Measurements from ENCODE around the gene CPA2.
"Not testable (repeated sequence)": the region's sequence is repeated elsewhere in the genome, so short reads cannot be mapped to it uniquely, and the experiment has no call there.

Gene CPA2

GRCh38 chr7:130309986-130310385, 43.3 kb downstream of the CPA2 start:
- no CpG with 5 or more reads among the region's 6 CpGs for WGBS (ENCODE audit: insufficient coverage, insufficient read length)
- Histone ChIP-seq H3K36me3 (ENCODE audit: control insufficient read depth, insufficient read depth, low read length) (no peaks in the 10 kb centered on the region), H3K9me3 (ENCODE audit: control insufficient read depth, insufficient read depth, low read length) (no peaks in the 10 kb centered on the region; the same call in 1 of the 2 replicates), H3K4me3 (ENCODE audit: low read length) (no peak overlapping the region), H3K4me1 (ENCODE audit: control insufficient read depth, insufficient read depth, low read length) (no peaks in the 10 kb centered on the region), H3K27ac (ENCODE audit: low read length) (no peak overlapping the region), H3K27me3 (ENCODE audit: control insufficient read depth, insufficient read depth, low read length) (no peaks in the 10 kb centered on the region)
- no peak for DNase-seq (ENCODE audit: low read depth, low spot score)

GRCh38 chr7:130314305-130314704, 47.6 kb downstream of the CPA2 start:
- Histone ChIP-seq H3K36me3 (ENCODE audit: control insufficient read depth, insufficient read depth, low read length) (no peaks in the 10 kb centered on the region), H3K9me3 (ENCODE audit: control insufficient read depth, insufficient read depth, low read length) (no peaks in the 10 kb centered on the region; the same call in 1 of the 2 replicates), H3K27me3 (ENCODE audit: control insufficient read depth, insufficient read depth, low read length) (no peaks in the 10 kb centered on the region), H3K4me1 (ENCODE audit: control insufficient read depth, insufficient read depth, low read length) (no peaks in the 10 kb centered on the region), H3K27ac (ENCODE audit: low read length) (no peak overlapping the region), H3K4me3 (ENCODE audit: low read length) (no peak overlapping the region)
- DNase-seq (ENCODE audit: low read depth, low spot score), result no peak
- WGBS (ENCODE audit: insufficient coverage, insufficient read length), result 100% methylated on average over 1 of the region's 6 CpGs

GRCh38 chr7:130319541-130319940, 52.9 kb downstream of the CPA2 start:
- H3K27me3 ChIP-seq (ENCODE audit: control insufficient read depth, insufficient read depth, low read length), result no peaks in the 10 kb centered on the region
- H3K9me3 ChIP-seq (ENCODE audit: control insufficient read depth, insufficient read depth, low read length), result no peaks in the 10 kb centered on the region

GRCh38 chr7:130321542-130322229, 55.0 kb downstream of the CPA2 start:
- not testable (repeated sequence) for DNase-seq (ENCODE audit: low read depth, low spot score); H3K27me3 ChIP-seq (ENCODE audit: control insufficient read depth, insufficient read depth, low read length); H3K4me3 ChIP-seq (ENCODE audit: low read length); H3K9me3 ChIP-seq (ENCODE audit: control insufficient read depth, insufficient read depth, low read length); H3K27ac ChIP-seq (ENCODE audit: low read length); H3K36me3 ChIP-seq (ENCODE audit: control insufficient read depth, insufficient read depth, low read length); H3K4me1 ChIP-seq (ENCODE audit: control insufficient read depth, insufficient read depth, low read length)
- no CpG with 5 or more reads among the region's 3 CpGs for WGBS (ENCODE audit: insufficient coverage, insufficient read length)

More at GRCh38 chr7:130319541-130319940, 52.9 kb downstream of the CPA2 start:
- Histone ChIP-seq H3K27ac (ENCODE audit: low read length) (no peak overlapping the region), H3K4me1 (ENCODE audit: control insufficient read depth, insufficient read depth, low read length) (no peaks in the 10 kb centered on the region; the same call in 1 of the 2 replicates), H3K36me3 (ENCODE audit: control insufficient read depth, insufficient read depth, low read length) (no peaks in the 10 kb centered on the region), H3K4me3 (ENCODE audit: low read length) (no peak overlapping the region)
- no CpG with 5 or more reads among the region's 1 CpG for WGBS (ENCODE audit: insufficient coverage, insufficient read length)
- DNase-seq (ENCODE audit: low read depth, low spot score), result no peak

- Histone ChIP-seq H3K4me1 (ENCODE audit: control insufficient read depth, insufficient read depth, low read length) (no peaks in the 10 kb centered on the region; the same call in 1 of the 2 replicates), H3K4me3 (ENCODE audit: low read length) (no peak overlapping the region), H3K9me3 (ENCODE audit: control insufficient read depth, insufficient read depth, low read length) (no peaks in the 10 kb centered on the region), H3K27ac (ENCODE audit: low read length) (no peak overlapping the region), H3K27me3 (ENCODE audit: control insufficient read depth, insufficient read depth, low read length) (no peaks in the 10 kb centered on the region), H3K36me3 (ENCODE audit: control insufficient read depth, insufficient read depth, low read length) (no peaks in the 10 kb centered on the region)
- no CpG with 5 or more reads among the region's 7 CpGs for WGBS (ENCODE audit: insufficient coverage, insufficient read length)
- no peak for DNase-seq (ENCODE audit: low read depth, low spot score)
These were observed 56.0 kb downstream of the CPA2 start for GRCh38 chr7:130322615-130323014.

GRCh38 chr7:130324306-130324943, 57.8 kb downstream of the CPA2 start:
- no peak overlapping the region for H3K27ac ChIP-seq (ENCODE audit: low read length)

GRCh38 chr7:130329681-130330080, 63.0 kb downstream of the CPA2 start:
- WGBS (ENCODE audit: insufficient coverage, insufficient read length), result no CpG with 5 or more reads among the region's 3 CpGs
- H3K4me1 ChIP-seq (ENCODE audit: control insufficient read depth, insufficient read depth, low read length), result no peaks in the 10 kb centered on the region
- H3K36me3 ChIP-seq (ENCODE audit: control insufficient read depth, insufficient read depth, low read length), result no peaks in the 10 kb centered on the region
- no peaks in the 10 kb centered on the region for H3K27me3 ChIP-seq (ENCODE audit: control insufficient read depth, insufficient read depth, low read length)
- H3K4me3 ChIP-seq (ENCODE audit: low read length), result no peak overlapping the region
- no peak overlapping the region for H3K27ac ChIP-seq (ENCODE audit: low read length)
- no peak for DNase-seq (ENCODE audit: low read depth, low spot score)
- no peaks in the 10 kb centered on the region for H3K9me3 ChIP-seq (ENCODE audit: control insufficient read depth, insufficient read depth, low read length)

More at GRCh38 chr7:130324306-130324943, 57.8 kb downstream of the CPA2 start:
- DNase-seq (ENCODE audit: low read depth, low spot score), result no peak
- WGBS (ENCODE audit: insufficient coverage, insufficient read length), result no CpG with 5 or more reads among the region's 10 CpGs
- H3K36me3 ChIP-seq (ENCODE audit: control insufficient read depth, insufficient read depth, low read length), result no peaks in the 10 kb centered on the region
- no peaks in the 10 kb centered on the region; the same call in 1 of the 2 replicates for H3K4me1 ChIP-seq (ENCODE audit: control insufficient read depth, insufficient read depth, low read length)
- no peak overlapping the region for H3K4me3 ChIP-seq (ENCODE audit: low read length)
- H3K27me3 ChIP-seq (ENCODE audit: control insufficient read depth, insufficient read depth, low read length), result no peaks in the 10 kb centered on the region
- H3K9me3 ChIP-seq (ENCODE audit: control insufficient read depth, insufficient read depth, low read length), result no peaks in the 10 kb centered on the region

- no peaks in the 10 kb centered on the region for H3K36me3 ChIP-seq (ENCODE audit: control insufficient read depth, insufficient read depth, low read length)
- no peak overlapping the region for H3K27ac ChIP-seq (ENCODE audit: low read length)
- no CpG with 5 or more reads among the region's 4 CpGs for WGBS (ENCODE audit: insufficient coverage, insufficient read length)
- DNase-seq (ENCODE audit: low read depth, low spot score), result no peak
- H3K9me3 ChIP-seq (ENCODE audit: control insufficient read depth, insufficient read depth, low read length), result no peaks in the 10 kb centered on the region
- H3K4me1 ChIP-seq (ENCODE audit: control insufficient read depth, insufficient read depth, low read length), result no peaks in the 10 kb centered on the region
- no peak overlapping the region for H3K4me3 ChIP-seq (ENCODE audit: low read length)
- no peaks in the 10 kb centered on the region for H3K27me3 ChIP-seq (ENCODE audit: control insufficient read depth, insufficient read depth, low read length)
These were observed 65.8 kb downstream of the CPA2 start for GRCh38 chr7:130332259-130333053.

- Histone ChIP-seq H3K27ac (ENCODE audit: low read length) (no peak overlapping the region), H3K36me3 (ENCODE audit: control insufficient read depth, insufficient read depth, low read length) (no peaks in the 10 kb centered on the region), H3K27me3 (ENCODE audit: control insufficient read depth, insufficient read depth, low read length) (no peaks in the 10 kb centered on the region), H3K4me1 (ENCODE audit: control insufficient read depth, insufficient read depth, low read length) (peaks cover 2% of the 10 kb centered on the region; the same call in 1 of the 2 replicates), H3K4me3 (ENCODE audit: low read length) (no peak overlapping the region), H3K9me3 (ENCODE audit: control insufficient read depth, insufficient read depth, low read length) (no peaks in the 10 kb centered on the region)
- DNase-seq (ENCODE audit: low read depth, low spot score), result no peak
- no CpG with 5 or more reads among the region's 2 CpGs for WGBS (ENCODE audit: insufficient coverage, insufficient read length)
These were observed 67.2 kb downstream of the CPA2 start for GRCh38 chr7:130333832-130334231.

- H3K27ac ChIP-seq (ENCODE audit: low read length), result no peak overlapping the region
- no peaks in the 10 kb centered on the region for H3K9me3 ChIP-seq (ENCODE audit: control insufficient read depth, insufficient read depth, low read length)
- no CpG with 5 or more reads among the region's 6 CpGs for WGBS (ENCODE audit: insufficient coverage, insufficient read length)
- H3K36me3 ChIP-seq (ENCODE audit: control insufficient read depth, insufficient read depth, low read length), result no peaks in the 10 kb centered on the region
- peaks cover 2% of the 10 kb centered on the region; the same call in 1 of the 2 replicates for H3K4me1 ChIP-seq (ENCODE audit: control insufficient read depth, insufficient read depth, low read length)
- no peak overlapping the region for H3K4me3 ChIP-seq (ENCODE audit: low read length)
- H3K27me3 ChIP-seq (ENCODE audit: control insufficient read depth, insufficient read depth, low read length), result no peaks in the 10 kb centered on the region
- DNase-seq (ENCODE audit: low read depth, low spot score), result no peak
These were observed 67.6 kb downstream of the CPA2 start for GRCh38 chr7:130334274-130334673.

All from iPS DF 6.9 (cell line).